Neural progenitor cell (in vitro differentiated cells): ENCODE measurements around the gene IFI35. TPM values are rescaled to one million over a fixed set of nuclear protein-coding genes. Genes with fewer than 3 reads are reported as not detected.
A peak's percentile ranks its signal among the peaks of the same experiment; 100 is the strongest.

Experiments used
- DNase-seq: peaks from one replicate; pipeline ENCODE4 v3.0.0-alpha.2; 2016; ENCODE audit warnings: low spot score
- H2AFZ ChIP-seq: fragments of 200-600 bp; sonication (generic); replicated peaks from 2 replicates; pipeline ENCODE4 v1.6.1; 2016; ENCODE audit warnings: antibody characterized with exemption
- H3F3A ChIP-seq: fragments of 200-600 bp; sonication (generic); 2 replicates; pipeline ENCODE4 v1.6.1; 2016; ENCODE audit warnings: antibody characterized with exemption, low read depth
- H3K27ac ChIP-seq: fragments of 200-600 bp; sonication (generic); 2 replicates; pipeline ENCODE4 v1.5.1; 2016; ENCODE audit warnings: mild to moderate bottlenecking
- H3K27me3 ChIP-seq: fragments of 200-600 bp; sonication (generic); 2 replicates; pipeline ENCODE4 v1.6.1; 2016; ENCODE audit warnings: mild to moderate bottlenecking, moderate library complexity
- H3K36me3 ChIP-seq: fragments of 200-600 bp; sonication (generic); 2 replicates; pipeline ENCODE4 v1.5.1; 2016
- H3K4me1 ChIP-seq: fragments of 200-600 bp; sonication (generic); 2 replicates; pipeline ENCODE4 v1.6.1; 2016; ENCODE audit warnings: mixed run types
- H3K4me2 ChIP-seq: fragments of 200-600 bp; sonication (generic); 2 replicates; pipeline ENCODE4 v1.6.1; 2016
- H3K4me3 ChIP-seq: fragments of 200-600 bp; sonication (generic); 2 replicates; pipeline ENCODE4 v1.5.1; 2016
- H3K79me2 ChIP-seq: fragments of 200-600 bp; sonication (generic); 2 replicates; pipeline ENCODE4 v1.6.1; 2016; ENCODE audit warnings: low read depth
- H3K9ac ChIP-seq: fragments of 200-600 bp; sonication (generic); 2 replicates; pipeline ENCODE4 v1.6.1; 2016
- H3K9me3 ChIP-seq: fragments of 200-600 bp; sonication (generic); 2 replicates; pipeline ENCODE4 v1.5.1; 2016; ENCODE audit warnings: low read depth
- H4K20me1 ChIP-seq: fragments of 200-600 bp; sonication (generic); 2 replicates; pipeline ENCODE4 v1.6.1; 2016; ENCODE audit warnings: low read depth
- H3K27ac Mint-ChIP-seq: 3 replicates; pipeline ENCODE4 v1.8.0; 2021; ENCODE audit warnings: mixed read lengths
- H3K27me3 Mint-ChIP-seq: 2 replicates; pipeline ENCODE4 v1.8.0; 2022; ENCODE audit warnings: low read depth, mild to moderate bottlenecking, inconsistent platforms, moderate library complexity, mixed read lengths; ENCODE audit not compliant: insufficient read depth
- H3K36me3 Mint-ChIP-seq: 3 replicates; pipeline ENCODE4 v1.8.0; 2021; ENCODE audit warnings: mixed read lengths
- H3K4me1 Mint-ChIP-seq: 3 replicates; pipeline ENCODE4 v1.8.0; 2021; ENCODE audit warnings: mixed read lengths
- H3K4me3 Mint-ChIP-seq: 3 replicates; pipeline ENCODE4 v1.8.0; 2021; ENCODE audit warnings: mild to moderate bottlenecking, moderate library complexity, mixed read lengths
- H3K9me3 Mint-ChIP-seq: 3 replicates; pipeline ENCODE4 v1.8.0; 2020; ENCODE audit warnings: mixed read lengths
- CTCF ChIP-seq: fragments of 200-600 bp; sonication (generic); IDR thresholded peaks from 2 replicates; pipeline ENCODE4 v1.5.1; 2017; ENCODE audit warnings: antibody characterized with exemption, mild to moderate bottlenecking
- EZH2 ChIP-seq: fragments of 200-600 bp; sonication (generic); IDR thresholded peaks from 2 replicates; pipeline ENCODE4 v1.6.1; 2017; ENCODE audit warnings: antibody characterized with exemption, mild to moderate bottlenecking, moderate library complexity
- EZH2phosphoT487 ChIP-seq: fragments of 200-600 bp; sonication (generic); IDR thresholded peaks from 2 replicates; pipeline ENCODE4 v1.6.1; 2017; ENCODE audit warnings: antibody characterized with exemption
- total RNA-seq: library from RNA; depleted of rRNA; stranded (reverse); fragments of >200 nt; gene quantifications from 2 replicates; pipeline ENCODE4 v1.2.3, GENCODE V29; 2015; ENCODE audit warnings: low replicate concordance

IFI35 gene
- total RNA-seq = 0.96 TPM in 1 of 2 replicates, not detected in the other

GRCh38 chr17:43006639-43007551 lies at the start of gene IFI35:
IFI35 (plus strand) TSS chr17:43006784; CDS start chr17:43006948, 164 bp downstream.
- H3K27me3 ChIP-seq = no peaks in the 10 kb centered on the region
- peaks cover 7% of the 10 kb centered on the region for H4K20me1 ChIP-seq
- Mint-ChIP-seq H3K4me3 (peak within 1 kb of the TSS; percentile 46), H3K4me1 (peaks cover 5% of the 10 kb centered on the region), H3K9me3 (no peaks in the 10 kb centered on the region), H3K27ac (peak within 1 kb of the TSS; percentile 66), H3K36me3 (peaks cover 11% of the 10 kb centered on the region), H3K27me3 (peaks cover 2% of the 10 kb centered on the region)
- H3K4me2 ChIP-seq = peak within 1 kb of the TSS; percentile 72
- H3K79me2 ChIP-seq = no peaks in the 10 kb centered on the region
- no peak within 1 kb of the TSS for H3K27ac ChIP-seq
- H3K4me3 ChIP-seq = peak within 1 kb of the TSS; percentile 40
- H3K9me3 ChIP-seq = no peaks in the 10 kb centered on the region
- no peak within 1 kb of the TSS for H3K9ac ChIP-seq
- peak; percentile 65 for DNase-seq
- H3K4me1 ChIP-seq = peaks cover 4% of the 10 kb centered on the region
- peak within 1 kb of the TSS; percentile 91 for H2AFZ ChIP-seq
- TF ChIP-seq EZH2phosphoT487 (no peak), CTCF (peak; percentile 32)
- H3K36me3 ChIP-seq = peaks cover 6% of the 10 kb centered on the region
- peaks cover 41% of the 10 kb centered on the region for H3F3A ChIP-seq

DNA sequence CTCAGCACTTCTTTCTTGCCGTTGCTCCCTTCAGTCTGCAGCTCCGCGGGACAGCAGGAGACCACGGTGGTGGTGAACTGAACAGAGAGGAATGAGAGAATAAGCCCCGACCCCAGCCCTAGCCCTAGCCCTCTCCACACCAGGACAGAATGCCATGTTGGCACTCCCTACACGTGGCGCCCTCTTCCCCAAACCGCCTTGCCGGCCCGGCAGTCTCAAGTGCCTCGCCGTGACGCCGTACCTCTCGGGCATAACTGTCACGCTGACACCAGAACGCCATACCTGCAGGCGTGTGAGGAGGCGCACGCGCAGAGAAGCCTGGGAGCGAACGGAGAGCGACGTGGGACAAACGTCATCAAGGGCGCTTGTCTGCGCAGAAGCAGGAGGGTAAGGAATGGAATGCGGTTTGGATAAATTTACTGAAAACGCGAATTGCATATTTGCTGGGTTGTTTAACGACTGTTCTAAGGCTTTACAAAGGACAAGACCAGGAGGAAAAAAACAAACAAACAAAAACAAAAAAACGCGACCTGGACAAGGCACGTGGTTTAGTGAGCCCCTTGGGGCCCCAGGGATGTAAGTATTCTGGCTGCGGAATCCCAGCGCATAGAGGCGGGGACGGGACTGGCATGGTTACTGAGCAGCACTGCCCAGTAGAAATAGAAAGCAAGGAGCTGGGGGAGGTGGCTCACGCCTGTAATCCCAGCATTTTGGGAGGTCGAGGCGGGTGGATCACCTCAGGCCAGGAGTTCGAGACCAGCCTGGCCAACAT lies 42.2 kb upstream of the IFI35 start, which contains the start of gene AARSD1:
Gene AARSD1, minus strand, starts transcription at position 294 of the 772 bp plus-strand sequence. Its CDS starts 14 bp downstream, at position 280.
- H3K9me3 ChIP-seq = no peaks in the 10 kb centered on the region
- H3K36me3 ChIP-seq = peaks cover 4% of the 10 kb centered on the region
- peak within 1 kb of the TSS; percentile 94 for H3K4me2 ChIP-seq
- H3K9ac ChIP-seq = peak within 1 kb of the TSS; percentile 60
- Mint-ChIP-seq H3K27me3 (peaks cover 4% of the 10 kb centered on the region), H3K4me3 (peak within 1 kb of the TSS; percentile 93), H3K4me1 (peaks cover 11% of the 10 kb centered on the region), H3K27ac (peak within 1 kb of the TSS; percentile 94), H3K36me3 (peaks cover 11% of the 10 kb centered on the region), H3K9me3 (no peaks in the 10 kb centered on the region)
- peaks cover 23% of the 10 kb centered on the region for H3K79me2 ChIP-seq
- no peak within 1 kb of the TSS for H3K27ac ChIP-seq
- peaks cover 6% of the 10 kb centered on the region for H3K4me1 ChIP-seq
- H3K4me3 ChIP-seq = peak within 1 kb of the TSS; percentile 77
- TF ChIP-seq CTCF = no peak
- DNase-seq = peak; percentile 92
- peaks cover 27% of the 10 kb centered on the region for H3F3A ChIP-seq
- peak within 1 kb of the TSS; percentile 2 for H2AFZ ChIP-seq
- H3K27me3 ChIP-seq = no peaks in the 10 kb centered on the region
- H4K20me1 ChIP-seq = no peaks in the 10 kb centered on the region

DNA sequence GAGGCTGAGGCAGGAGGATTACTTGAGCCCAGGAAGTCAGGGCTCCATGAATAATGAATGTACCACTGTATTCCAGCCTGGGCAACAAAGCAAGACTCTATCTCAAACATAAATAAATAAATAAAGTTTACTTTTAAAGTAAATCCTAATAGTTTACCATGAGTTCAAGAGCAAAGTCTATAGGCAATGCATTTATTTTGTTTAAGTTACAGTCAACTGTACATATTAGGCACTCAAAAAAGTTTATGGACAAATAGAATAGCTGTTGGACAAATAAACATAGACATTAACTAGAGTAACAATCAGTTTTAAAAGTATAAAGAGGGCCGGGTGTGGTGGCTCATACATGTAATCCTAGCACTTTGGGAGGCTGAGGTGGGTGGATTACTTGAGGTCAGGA lies 38.7 kb upstream of the IFI35 start:
- Histone ChIP-seq H2AFZ (no peak overlapping the region), H3K27me3 (no peaks in the 10 kb centered on the region), H4K20me1 (no peaks in the 10 kb centered on the region), H3K9me3 (no peaks in the 10 kb centered on the region), H3K4me2 (no peak overlapping the region), H3F3A (peaks cover 27% of the 10 kb centered on the region), H3K27ac (no peak overlapping the region), H3K9ac (no peak overlapping the region), H3K4me3 (no peak overlapping the region), H3K4me1 (peaks cover 6% of the 10 kb centered on the region), H3K36me3 (no peaks in the 10 kb centered on the region), H3K79me2 (peaks cover 11% of the 10 kb centered on the region)
- Mint-ChIP-seq H3K4me3 (no peak overlapping the region), H3K27ac (no peak overlapping the region), H3K27me3 (peaks cover 2% of the 10 kb centered on the region), H3K4me1 (peaks cover 11% of the 10 kb centered on the region), H3K36me3 (peaks cover 4% of the 10 kb centered on the region), H3K9me3 (no peaks in the 10 kb centered on the region)
- no peak for DNase-seq
- no peak for TF ChIP-seq EZH2phosphoT487
- TF ChIP-seq EZH2 = no peak
- TF ChIP-seq CTCF = no peak
